HepG2 (cell line): Measurements from ENCODE around the gene RASIP1. TPM values are rescaled to one million over a fixed set of nuclear protein-coding genes. Genes with fewer than 3 reads are reported as not detected.

ENCODE experiments used
- ARHGAP35 ChIP-seq: sonication (generic); formaldehyde crosslinking; IDR thresholded peaks from 2 replicates; pipeline ENCODE4 v1.9.0; 2022; ENCODE audit warnings: mild to moderate bottlenecking, inconsistent platforms, moderate library complexity, missing genetic modification reagents, borderline replicate concordance
- HOXA3 ChIP-seq: sonication (generic); formaldehyde crosslinking; IDR thresholded peaks from 2 replicates; pipeline ENCODE4 v1.5.0; 2020; ENCODE audit warnings: missing genetic modification reagents
- PHF20 ChIP-seq: sonication (generic); formaldehyde crosslinking; IDR thresholded peaks from 2 replicates; pipeline ENCODE4 v1.5.0; 2020; ENCODE audit warnings: mild to moderate bottlenecking, missing genetic modification reagents
- PPARG ChIP-seq: conservative IDR thresholded peaks from 2 replicates; pipeline ENCODE4 v1.6.1; 2016; ENCODE audit warnings: missing biosample characterization, missing genetic modification reagents
- TBX2 ChIP-seq: sonication (generic); formaldehyde crosslinking; IDR thresholded peaks from 2 replicates; pipeline ENCODE4 v1.5.0; 2020; ENCODE audit warnings: missing genetic modification reagents, mild to moderate bottlenecking, borderline replicate concordance
- ZNF274 ChIP-seq: sonication (generic); formaldehyde crosslinking; IDR thresholded peaks from 2 replicates; pipeline ENCODE4 v1.5.1; 2020; ENCODE audit warnings: mild to moderate bottlenecking, missing genetic modification reagents
- ZNF572 ChIP-seq: sonication (generic); formaldehyde crosslinking; IDR thresholded peaks from 2 replicates; pipeline ENCODE4 v1.5.1; 2020; ENCODE audit warnings: mild to moderate bottlenecking, missing genetic modification reagents
- ZNF598 ChIP-seq: sonication (generic); formaldehyde crosslinking; IDR thresholded peaks from 2 replicates; pipeline ENCODE4 v1.5.1; 2020; ENCODE audit warnings: mild to moderate bottlenecking, missing genetic modification reagents, borderline replicate concordance
- ZNF660 ChIP-seq: sonication (generic); formaldehyde crosslinking; IDR thresholded peaks from 2 replicates; pipeline ENCODE4 v1.5.1; 2020; ENCODE audit warnings: mild to moderate bottlenecking, low read depth, missing genetic modification reagents, borderline replicate concordance
- ZNF687 ChIP-seq: sonication (generic); formaldehyde crosslinking; IDR thresholded peaks from 2 replicates; pipeline ENCODE4 v1.5.1; 2020; ENCODE audit warnings: mild to moderate bottlenecking, missing genetic modification reagents, moderate library complexity
- ZNF891 ChIP-seq: sonication (generic); formaldehyde crosslinking; IDR thresholded peaks from 2 replicates; pipeline ENCODE4 v1.5.0; 2020; ENCODE audit warnings: mild to moderate bottlenecking, missing genetic modification reagents
- ZSCAN21 ChIP-seq: sonication (generic); formaldehyde crosslinking; IDR thresholded peaks from 2 replicates; pipeline ENCODE4 v1.8.0; 2022; ENCODE audit warnings: mild to moderate bottlenecking, missing genetic modification reagents, moderate library complexity, borderline replicate concordance
- polyA plus RNA-seq, 8 experiments: library from polyadenylated mRNA; depleted of rRNA in 3 of 8; stranded (reverse) in 7 of 8; unstranded in 1 of 8; fragments of >200 nt; fragmentation: Illumina TruSeq in 4 of 8; extraction: Trizol in 4 of 8; gene quantifications; 2 replicates each; pipeline versions ENCODE4 v1.2.1 to v1.2.3, GENCODE V29; 2011 to 2016; ENCODE audit warnings: low read depth in 4 of 8, missing spikeins in 1 of 8, mixed read lengths in 1 of 8; ENCODE audit not compliant: insufficient read depth in 1 of 8
- total RNA-seq, 5 experiments: library from RNA; depleted of rRNA; stranded (reverse); fragments of >200 nt; fragmentation: Illumina TruSeq; extraction: Trizol; gene quantifications; 2 replicates each; pipeline ENCODE4 v1.2.3, GENCODE V29; 2016; ENCODE audit warnings: low read depth in 1 of 5
- TF ChIP-seq, protein P1 (sequence below): sonication (generic); formaldehyde crosslinking; IDR thresholded peaks from 2 replicates; pipeline ENCODE4 v1.4.0; 2020; ENCODE audit warnings: mild to moderate bottlenecking, missing genetic modification reagents
- TF ChIP-seq, protein P2 (sequence below): sonication (generic); formaldehyde crosslinking; IDR thresholded peaks from 2 replicates; pipeline ENCODE4 v1.5.0; 2020; ENCODE audit warnings: mild to moderate bottlenecking, missing genetic modification reagents, borderline replicate concordance
- TF ChIP-seq, protein P3 (sequence below): sonication (generic); formaldehyde crosslinking; IDR thresholded peaks from 2 replicates; pipeline ENCODE4; 2020; ENCODE audit warnings: missing genetic modification reagents, mild to moderate bottlenecking, borderline replicate concordance

The RASIP1 gene
- total and polyA plus RNA-seq, 2 of the 13 experiments (the other 11 are each of a cell fraction or from before 2014, with no cell fraction given): 0.44 to 0.58 TPM

- TF ChIP-seq ZNF687 (CRISPR knock-in tag): peak; percentile 41; the same call in 1 of the 2 replicates
- 0 out of 2 replicates have a peak, but pooled peaks have one; percentile 38 for TF ChIP-seq ARHGAP35 (CRISPR knock-in tag)
- no peak for TF ChIP-seq ZNF598
- TF ChIP-seq TBX2: 0 out of 2 replicates have a peak, but pooled peaks have one; percentile 25
- 0 out of 2 replicates have a peak, but pooled peaks have one; percentile 35 for TF ChIP-seq ZNF274 (CRISPR knock-in tag)
- TF ChIP-seq PHF20 (CRISPR knock-in tag): no peak
- TF ChIP-seq PPARG (CRISPR knock-in tag): no peak
- TF ChIP-seq ZNF660 (CRISPR knock-in tag): no peak
- TF ChIP-seq, protein P1, sequence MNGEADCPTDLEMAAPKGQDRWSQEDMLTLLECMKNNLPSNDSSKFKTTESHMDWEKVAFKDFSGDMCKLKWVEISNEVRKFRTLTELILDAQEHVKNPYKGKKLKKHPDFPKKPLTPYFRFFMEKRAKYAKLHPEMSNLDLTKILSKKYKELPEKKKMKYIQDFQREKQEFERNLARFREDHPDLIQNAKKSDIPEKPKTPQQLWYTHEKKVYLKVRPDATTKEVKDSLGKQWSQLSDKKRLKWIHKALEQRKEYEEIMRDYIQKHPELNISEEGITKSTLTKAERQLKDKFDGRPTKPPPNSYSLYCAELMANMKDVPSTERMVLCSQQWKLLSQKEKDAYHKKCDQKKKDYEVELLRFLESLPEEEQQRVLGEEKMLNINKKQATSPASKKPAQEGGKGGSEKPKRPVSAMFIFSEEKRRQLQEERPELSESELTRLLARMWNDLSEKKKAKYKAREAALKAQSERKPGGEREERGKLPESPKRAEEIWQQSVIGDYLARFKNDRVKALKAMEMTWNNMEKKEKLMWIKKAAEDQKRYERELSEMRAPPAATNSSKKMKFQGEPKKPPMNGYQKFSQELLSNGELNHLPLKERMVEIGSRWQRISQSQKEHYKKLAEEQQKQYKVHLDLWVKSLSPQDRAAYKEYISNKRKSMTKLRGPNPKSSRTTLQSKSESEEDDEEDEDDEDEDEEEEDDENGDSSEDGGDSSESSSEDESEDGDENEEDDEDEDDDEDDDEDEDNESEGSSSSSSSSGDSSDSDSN (CRISPR knock-in tag): 0 out of 2 replicates have a peak, but pooled peaks have one; percentile 6
- 0 out of 2 replicates have a peak, but pooled peaks have one; percentile 72 for TF ChIP-seq ZSCAN21 (CRISPR knock-in tag)
- 0 out of 2 replicates have a peak, but pooled peaks have one; percentile 8 for TF ChIP-seq ZNF572 (CRISPR knock-in tag)
- TF ChIP-seq HOXA3 (CRISPR knock-in tag): no peak
- TF ChIP-seq, protein P2, sequence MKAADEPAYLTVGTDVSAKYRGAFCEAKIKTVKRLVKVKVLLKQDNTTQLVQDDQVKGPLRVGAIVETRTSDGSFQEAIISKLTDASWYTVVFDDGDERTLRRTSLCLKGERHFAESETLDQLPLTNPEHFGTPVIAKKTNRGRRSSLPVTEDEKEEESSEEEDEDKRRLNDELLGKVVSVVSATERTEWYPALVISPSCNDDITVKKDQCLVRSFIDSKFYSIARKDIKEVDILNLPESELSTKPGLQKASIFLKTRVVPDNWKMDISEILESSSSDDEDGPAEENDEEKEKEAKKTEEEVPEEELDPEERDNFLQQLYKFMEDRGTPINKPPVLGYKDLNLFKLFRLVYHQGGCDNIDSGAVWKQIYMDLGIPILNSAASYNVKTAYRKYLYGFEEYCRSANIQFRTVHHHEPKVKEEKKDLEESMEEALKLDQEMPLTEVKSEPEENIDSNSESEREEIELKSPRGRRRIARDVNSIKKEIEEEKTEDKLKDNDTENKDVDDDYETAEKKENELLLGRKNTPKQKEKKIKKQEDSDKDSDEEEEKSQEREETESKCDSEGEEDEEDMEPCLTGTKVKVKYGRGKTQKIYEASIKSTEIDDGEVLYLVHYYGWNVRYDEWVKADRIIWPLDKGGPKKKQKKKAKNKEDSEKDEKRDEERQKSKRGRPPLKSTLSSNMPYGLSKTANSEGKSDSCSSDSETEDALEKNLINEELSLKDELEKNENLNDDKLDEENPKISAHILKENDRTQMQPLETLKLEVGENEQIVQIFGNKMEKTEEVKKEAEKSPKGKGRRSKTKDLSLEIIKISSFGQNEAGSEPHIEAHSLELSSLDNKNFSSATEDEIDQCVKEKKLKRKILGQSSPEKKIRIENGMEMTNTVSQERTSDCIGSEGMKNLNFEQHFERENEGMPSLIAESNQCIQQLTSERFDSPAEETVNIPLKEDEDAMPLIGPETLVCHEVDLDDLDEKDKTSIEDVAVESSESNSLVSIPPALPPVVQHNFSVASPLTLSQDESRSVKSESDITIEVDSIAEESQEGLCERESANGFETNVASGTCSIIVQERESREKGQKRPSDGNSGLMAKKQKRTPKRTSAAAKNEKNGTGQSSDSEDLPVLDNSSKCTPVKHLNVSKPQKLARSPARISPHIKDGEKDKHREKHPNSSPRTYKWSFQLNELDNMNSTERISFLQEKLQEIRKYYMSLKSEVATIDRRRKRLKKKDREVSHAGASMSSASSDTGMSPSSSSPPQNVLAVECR: 0 out of 2 replicates have a peak, but pooled peaks have one; percentile 20
- TF ChIP-seq, protein P3, sequence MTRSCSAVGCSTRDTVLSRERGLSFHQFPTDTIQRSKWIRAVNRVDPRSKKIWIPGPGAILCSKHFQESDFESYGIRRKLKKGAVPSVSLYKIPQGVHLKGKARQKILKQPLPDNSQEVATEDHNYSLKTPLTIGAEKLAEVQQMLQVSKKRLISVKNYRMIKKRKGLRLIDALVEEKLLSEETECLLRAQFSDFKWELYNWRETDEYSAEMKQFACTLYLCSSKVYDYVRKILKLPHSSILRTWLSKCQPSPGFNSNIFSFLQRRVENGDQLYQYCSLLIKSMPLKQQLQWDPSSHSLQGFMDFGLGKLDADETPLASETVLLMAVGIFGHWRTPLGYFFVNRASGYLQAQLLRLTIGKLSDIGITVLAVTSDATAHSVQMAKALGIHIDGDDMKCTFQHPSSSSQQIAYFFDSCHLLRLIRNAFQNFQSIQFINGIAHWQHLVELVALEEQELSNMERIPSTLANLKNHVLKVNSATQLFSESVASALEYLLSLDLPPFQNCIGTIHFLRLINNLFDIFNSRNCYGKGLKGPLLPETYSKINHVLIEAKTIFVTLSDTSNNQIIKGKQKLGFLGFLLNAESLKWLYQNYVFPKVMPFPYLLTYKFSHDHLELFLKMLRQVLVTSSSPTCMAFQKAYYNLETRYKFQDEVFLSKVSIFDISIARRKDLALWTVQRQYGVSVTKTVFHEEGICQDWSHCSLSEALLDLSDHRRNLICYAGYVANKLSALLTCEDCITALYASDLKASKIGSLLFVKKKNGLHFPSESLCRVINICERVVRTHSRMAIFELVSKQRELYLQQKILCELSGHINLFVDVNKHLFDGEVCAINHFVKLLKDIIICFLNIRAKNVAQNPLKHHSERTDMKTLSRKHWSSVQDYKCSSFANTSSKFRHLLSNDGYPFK (CRISPR knock-in tag): 0 out of 2 replicates have a peak, but pooled peaks have one; percentile 21
- no peak for TF ChIP-seq ZNF891 (CRISPR knock-in tag)
Observed at GRCh38 chr19:48681127-48681470, 59.3 kb downstream of the RASIP1 start (continued).
